GM20431 (cell line): Measurements from ENCODE around the gene ISCA2.

ENCODE experiments used
- in situ Hi-C: fragments of 300-500 bp; cut with MseI, MboI; formaldehyde crosslinking; loops from one replicate; pipeline ENCODE4 v1.15.0; 2020; ENCODE audit warnings: low sequenced_read_pairs; ENCODE audit not compliant: unreplicated experiment

Gene ISCA2

GRCh38 chr14:74545386-74545785, 51.8 kb downstream of the ISCA2 start:
- in situ Hi-C loops: no loop called here

DNA sequence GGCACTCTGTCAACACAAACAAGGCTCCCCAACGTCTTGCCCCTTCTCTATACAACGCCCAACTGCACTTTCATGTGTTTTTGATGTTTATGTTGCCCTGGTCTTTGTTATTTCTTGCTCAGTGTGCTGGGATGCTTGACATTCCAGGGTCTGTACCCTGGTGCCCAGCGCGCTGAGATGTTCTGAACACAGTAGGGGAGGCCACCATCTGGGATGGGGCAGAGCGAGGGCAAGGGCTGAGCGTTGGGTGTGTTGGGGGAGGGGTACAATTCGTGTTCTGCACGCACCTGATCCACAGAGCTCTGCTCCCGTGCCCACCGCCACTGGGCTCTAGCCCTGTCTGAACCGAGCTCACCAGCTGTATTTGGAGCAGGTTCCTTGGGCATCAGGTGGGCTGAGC, 52.9 kb downstream of the ISCA2 start:
- in situ Hi-C loops: no loop called here
